Transverse colon (tissue), 4 donors: ENCODE data around the gene LEPR.

Source experiments
- CTCF ChIP-seq, 5 experiments: fragments of 200-600 bp in 3 of 5; fragments of 450-650 bp in 2 of 5; sonication (generic) in 3 of 5; IDR thresholded peaks; 1 replicate in 2 of 5; 2 replicates in 3 of 5; pipeline ENCODE4 v1.5.1; 2016 to 2017; ENCODE audit warnings: antibody characterized with exemption in 5 of 5, inconsistent platforms in 3 of 5, mild to moderate bottlenecking in 2 of 5, moderate library complexity in 1 of 5
- POLR2AphosphoS5 ChIP-seq, 3 donors: sonication (generic); formaldehyde crosslinking; IDR thresholded peaks; one replicate each; pipeline ENCODE4 v1.6.1; 2016; ENCODE audit warnings: antibody characterized with exemption in 3 of 3

- TF ChIP-seq CTCF (IDR thresholded peaks at IDR 0.05), result no peak
- TF ChIP-seq POLR2AphosphoS5 (IDR thresholded peaks at IDR 0.05), result no peak
Observed at GRCh38 chr1:65393928-65394327, 26.5 kb upstream of the LEPR start.
